ENCODE data around the gene CACNB3. TPM values are rescaled to one million over a fixed set of nuclear protein-coding genes. Genes with fewer than 3 reads are reported as not detected.
A peak's percentile ranks its signal among the peaks of the same experiment; 100 is the strongest.

The CACNB3 gene
- polyA plus RNA-seq, 3 donors: 0.84 to 6.3 (median 1.5) TPM

DNA sequence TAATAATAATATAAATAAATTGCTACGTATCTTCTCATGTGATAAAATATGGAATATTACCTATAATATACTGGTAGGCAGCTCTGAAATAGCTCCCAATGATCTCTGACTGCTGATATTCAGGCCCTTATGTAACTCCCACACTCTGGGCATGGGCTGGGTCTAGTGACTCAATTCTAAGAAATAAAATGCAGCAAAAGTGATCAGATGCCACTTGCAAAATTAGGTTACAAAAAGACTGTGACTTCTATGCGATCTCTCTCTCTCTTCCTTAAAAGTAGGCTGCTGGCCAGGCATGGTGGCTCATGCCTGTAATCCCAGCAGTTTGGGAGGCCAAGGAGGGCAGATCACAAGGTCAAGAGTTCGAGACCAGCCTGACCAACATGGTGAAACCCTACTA lies 10.3 kb upstream of the CACNB3 start:
- Histone ChIP-seq H3K9me3 (replicated peaks in 1 of 2; ENCODE audit: control insufficient read depth in 1 of 2, insufficient read depth in 1 of 2, low read length in 2 of 2) (no peaks in the 10 kb centered on the region), H3K27ac (ENCODE audit: low read depth in 1 of 2, low read length in 2 of 2) (no peak overlapping the region), H3K4me3 (replicated peaks in 1 of 3; ENCODE audit: low read depth in 2 of 3, low read length in 3 of 3) (no peak overlapping the region), H2AFZ (ENCODE audit: insufficient read depth, low read depth, low read length, poor library complexity, severe bottlenecking) (no peak overlapping the region), H3K36me3 (replicated peaks in 1 of 2; ENCODE audit: control insufficient read depth in 1 of 2, insufficient read depth in 2 of 2, low read length in 2 of 2) (no peaks in the 10 kb centered on the region), H3K4me1 (ENCODE audit: control insufficient read depth in 1 of 2, insufficient read depth in 2 of 2, low read length in 2 of 2) (no peaks in the 10 kb centered on the region), H4K20me1 (ENCODE audit: insufficient read depth, low read length) (no peaks in the 10 kb centered on the region), H3K9ac (ENCODE audit: insufficient read depth, low read length, poor library complexity, severe bottlenecking) (no peak overlapping the region), H3K4me2 (replicated peaks; ENCODE audit: extremely low read depth, low read length, poor library complexity, severe bottlenecking) (no peak overlapping the region), H3K79me2 (ENCODE audit: insufficient read depth, low read length) (no peaks in the 10 kb centered on the region), H3K27me3 (ENCODE audit: control insufficient read depth in 2 of 2, insufficient read depth in 2 of 2, low read length in 2 of 2) (no peaks in the 10 kb centered on the region)
- H3K27me3 Mint-ChIP-seq (ENCODE audit: low read depth in 3 of 3): peaks cover 2 to 10% (median 4%) of the 10 kb centered on the region in 3 donors
- no peaks in the 10 kb centered on the region for H3K36me3 Mint-ChIP-seq
- no peak overlapping the region for H3K27ac Mint-ChIP-seq
- peaks cover 3% of the 10 kb centered on the region for H3K4me1 Mint-ChIP-seq
- no peak overlapping the region for H3K4me3 Mint-ChIP-seq
- no peak for DNase-seq
- peaks cover 0 to 2% (median 0%) of the 10 kb centered on the region in 7 donors for H3K9me3 Mint-ChIP-seq
- TF ChIP-seq, protein P1, sequence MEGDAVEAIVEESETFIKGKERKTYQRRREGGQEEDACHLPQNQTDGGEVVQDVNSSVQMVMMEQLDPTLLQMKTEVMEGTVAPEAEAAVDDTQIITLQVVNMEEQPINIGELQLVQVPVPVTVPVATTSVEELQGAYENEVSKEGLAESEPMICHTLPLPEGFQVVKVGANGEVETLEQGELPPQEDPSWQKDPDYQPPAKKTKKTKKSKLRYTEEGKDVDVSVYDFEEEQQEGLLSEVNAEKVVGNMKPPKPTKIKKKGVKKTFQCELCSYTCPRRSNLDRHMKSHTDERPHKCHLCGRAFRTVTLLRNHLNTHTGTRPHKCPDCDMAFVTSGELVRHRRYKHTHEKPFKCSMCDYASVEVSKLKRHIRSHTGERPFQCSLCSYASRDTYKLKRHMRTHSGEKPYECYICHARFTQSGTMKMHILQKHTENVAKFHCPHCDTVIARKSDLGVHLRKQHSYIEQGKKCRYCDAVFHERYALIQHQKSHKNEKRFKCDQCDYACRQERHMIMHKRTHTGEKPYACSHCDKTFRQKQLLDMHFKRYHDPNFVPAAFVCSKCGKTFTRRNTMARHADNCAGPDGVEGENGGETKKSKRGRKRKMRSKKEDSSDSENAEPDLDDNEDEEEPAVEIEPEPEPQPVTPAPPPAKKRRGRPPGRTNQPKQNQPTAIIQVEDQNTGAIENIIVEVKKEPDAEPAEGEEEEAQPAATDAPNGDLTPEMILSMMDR (IDR thresholded peaks at IDR 0.05): no peak
- intact Hi-C loops (cut with micrococcal nuclease): no loop called here
- WGBS (ENCODE audit: insufficient coverage): 83% methylated on average over 2 of the region's 3 CpGs

DNA sequence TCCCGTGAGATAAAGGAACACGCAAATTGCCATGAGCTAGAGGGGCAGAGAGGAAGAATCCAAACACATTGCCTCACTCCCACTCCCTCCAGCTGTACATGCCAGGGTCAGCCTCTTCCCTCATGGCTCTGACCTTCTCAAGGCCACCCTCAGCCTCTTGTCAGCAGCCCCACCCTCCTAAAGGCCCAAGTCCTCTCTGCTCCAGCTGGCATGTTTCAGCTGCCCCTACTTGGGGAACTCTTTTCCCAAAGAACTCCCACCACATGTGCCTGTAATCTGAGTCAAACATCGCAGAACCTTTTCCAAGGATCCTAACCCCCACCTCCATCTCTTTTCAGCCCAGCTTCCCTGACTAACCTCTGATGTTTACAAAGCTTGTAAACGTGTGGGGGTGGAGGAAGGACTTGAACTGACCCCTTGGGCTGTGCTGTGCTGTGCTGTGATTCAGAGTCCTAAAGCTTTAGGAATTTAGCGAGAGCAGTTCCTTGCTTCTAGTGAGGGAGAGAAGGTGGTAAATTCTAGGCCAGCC lies 7.3 kb upstream of the CACNB3 start:
- Histone ChIP-seq H3K4me3 (replicated peaks in 1 of 3; ENCODE audit: low read depth in 2 of 3, low read length in 3 of 3) (no peak overlapping the region), H3K79me2 (ENCODE audit: insufficient read depth, low read length) (no peaks in the 10 kb centered on the region), H3K4me1 (ENCODE audit: control insufficient read depth in 1 of 2, insufficient read depth in 2 of 2, low read length in 2 of 2) (peaks cover 14 to 21% of the 10 kb centered on the region in 2 donors), H2AFZ (ENCODE audit: insufficient read depth, low read depth, low read length, poor library complexity, severe bottlenecking) (no peak overlapping the region), H4K20me1 (ENCODE audit: insufficient read depth, low read length) (no peaks in the 10 kb centered on the region), H3K4me2 (replicated peaks; ENCODE audit: extremely low read depth, low read length, poor library complexity, severe bottlenecking) (no peak overlapping the region), H3K27ac (ENCODE audit: low read depth in 1 of 2, low read length in 2 of 2) (no peak overlapping the region), H3K27me3 (ENCODE audit: control insufficient read depth in 2 of 2, insufficient read depth in 2 of 2, low read length in 2 of 2) (no peaks in the 10 kb centered on the region), H3K9me3 (replicated peaks in 1 of 2; ENCODE audit: control insufficient read depth in 1 of 2, insufficient read depth in 1 of 2, low read length in 2 of 2) (no peaks in the 10 kb centered on the region), H3K9ac (ENCODE audit: insufficient read depth, low read length, poor library complexity, severe bottlenecking) (no peak overlapping the region), H3K36me3 (replicated peaks in 1 of 2; ENCODE audit: control insufficient read depth in 1 of 2, insufficient read depth in 2 of 2, low read length in 2 of 2) (no peaks in the 10 kb centered on the region)
- no peak overlapping the region for H3K27ac Mint-ChIP-seq
- no peak overlapping the region for H3K4me3 Mint-ChIP-seq
- peaks cover 14% of the 10 kb centered on the region for H3K4me1 Mint-ChIP-seq
- TF ChIP-seq, protein P1 (IDR thresholded peaks at IDR 0.05): no peak
- WGBS (ENCODE audit: insufficient coverage): 100% methylated on average over 2 of the region's 5 CpGs
- H3K27me3 Mint-ChIP-seq (ENCODE audit: low read depth in 3 of 3): peaks cover 2 to 10% (median 5%) of the 10 kb centered on the region in 3 donors
- peaks cover 0 to 2% (median 0%) of the 10 kb centered on the region in 7 donors for H3K9me3 Mint-ChIP-seq
- intact Hi-C loops (cut with micrococcal nuclease): no loop called here
- DNase-seq: peak in 1 of 3 donors; percentile 2
- no peaks in the 10 kb centered on the region for H3K36me3 Mint-ChIP-seq

Data from CD14-positive monocyte (primary cell).